ENCODE measurements around the gene MYO19.
A peak's percentile ranks its signal among the peaks of the same experiment; 100 is the strongest.
"Not testable (repeated sequence)": the region's sequence is repeated elsewhere in the genome, so short reads cannot be mapped to it uniquely, and the experiment has no call there.

MYO19 gene

GRCh38 chr17:36501351-36501750 is 33.3 kb downstream of the MYO19 start:
- DNase-seq (ENCODE audit: low read depth), result no peak

- DNase-seq (ENCODE audit: low read depth), result no peak
These were observed 33.9 kb downstream of the MYO19 start for GRCh38 chr17:36500745-36501225.

- no peak for DNase-seq (ENCODE audit: low read depth)
These were observed 35.9 kb downstream of the MYO19 start for GRCh38 chr17:36498560-36499300.

- no peak for DNase-seq (ENCODE audit: low read depth)
These were observed 36.5 kb downstream of the MYO19 start for GRCh38 chr17:36498155-36498554.

- no peak for DNase-seq (ENCODE audit: low read depth)
These were observed 38.5 kb downstream of the MYO19 start for GRCh38 chr17:36496018-36496789.

- DNase-seq (ENCODE audit: low read depth), result no peak
These were observed 39.5 kb downstream of the MYO19 start for GRCh38 chr17:36495076-36495578.

- DNase-seq (ENCODE audit: low read depth), result no peak
These were observed 40.0 kb downstream of the MYO19 start for GRCh38 chr17:36494674-36495073.

GRCh38 chr17:36493956-36494355 is 40.7 kb downstream of the MYO19 start:
- no peak for DNase-seq (ENCODE audit: low read depth)

- peak; percentile 85 for DNase-seq (ENCODE audit: low read depth)
These were observed 48.2 kb downstream of the MYO19 start, which contains the start of gene ZNHIT3 for GRCh38 chr17:36486204-36487194. Gene ZNHIT3 (plus strand): TSS chr17:36486681. CDS start chr17:36486700, 19 bp downstream.

- DNase-seq (ENCODE audit: low read depth), result no peak
These were observed 48.9 kb downstream of the MYO19 start for GRCh38 chr17:36485805-36486203.

GRCh38 chr17:36485027-36485426 is 49.6 kb downstream of the MYO19 start:
- no peak for DNase-seq (ENCODE audit: low read depth)

GRCh38 chr17:36484021-36484420 is 50.6 kb downstream of the MYO19 start:
- DNase-seq (ENCODE audit: low read depth), result not testable (repeated sequence)

GRCh38 chr17:36482611-36483504 is 51.8 kb downstream of the MYO19 start:
- DNase-seq (ENCODE audit: low read depth), result peak; percentile 11

- DNase-seq (ENCODE audit: low read depth), result no peak
These were observed 52.8 kb downstream of the MYO19 start for GRCh38 chr17:36481829-36482228.

- DNase-seq (ENCODE audit: low read depth), result no peak
These were observed 59.2 kb downstream of the MYO19 start for GRCh38 chr17:36475346-36475970.

- no peak for DNase-seq (ENCODE audit: low read depth)
These were observed 60.1 kb downstream of the MYO19 start for GRCh38 chr17:36474571-36474970.

- no peak for DNase-seq (ENCODE audit: low read depth)
These were observed 64.2 kb downstream of the MYO19 start for GRCh38 chr17:36470499-36470898.

- no peak for DNase-seq (ENCODE audit: low read depth)
These were observed 64.9 kb downstream of the MYO19 start for GRCh38 chr17:36469733-36470132.

- DNase-seq (ENCODE audit: low read depth), result no peak
These were observed 65.6 kb downstream of the MYO19 start for GRCh38 chr17:36468903-36469635.

- no peak for DNase-seq (ENCODE audit: low read depth)
These were observed 69.9 kb downstream of the MYO19 start for GRCh38 chr17:36464765-36465088.

Measured in non-pigmented ciliary epithelial cell (primary cell).